ENCODE data around the gene DARS1.

- no peak for TF ChIP-seq POLR2A (IDR thresholded peaks at IDR 0.05)
- TF ChIP-seq, protein P1, sequence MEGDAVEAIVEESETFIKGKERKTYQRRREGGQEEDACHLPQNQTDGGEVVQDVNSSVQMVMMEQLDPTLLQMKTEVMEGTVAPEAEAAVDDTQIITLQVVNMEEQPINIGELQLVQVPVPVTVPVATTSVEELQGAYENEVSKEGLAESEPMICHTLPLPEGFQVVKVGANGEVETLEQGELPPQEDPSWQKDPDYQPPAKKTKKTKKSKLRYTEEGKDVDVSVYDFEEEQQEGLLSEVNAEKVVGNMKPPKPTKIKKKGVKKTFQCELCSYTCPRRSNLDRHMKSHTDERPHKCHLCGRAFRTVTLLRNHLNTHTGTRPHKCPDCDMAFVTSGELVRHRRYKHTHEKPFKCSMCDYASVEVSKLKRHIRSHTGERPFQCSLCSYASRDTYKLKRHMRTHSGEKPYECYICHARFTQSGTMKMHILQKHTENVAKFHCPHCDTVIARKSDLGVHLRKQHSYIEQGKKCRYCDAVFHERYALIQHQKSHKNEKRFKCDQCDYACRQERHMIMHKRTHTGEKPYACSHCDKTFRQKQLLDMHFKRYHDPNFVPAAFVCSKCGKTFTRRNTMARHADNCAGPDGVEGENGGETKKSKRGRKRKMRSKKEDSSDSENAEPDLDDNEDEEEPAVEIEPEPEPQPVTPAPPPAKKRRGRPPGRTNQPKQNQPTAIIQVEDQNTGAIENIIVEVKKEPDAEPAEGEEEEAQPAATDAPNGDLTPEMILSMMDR (IDR thresholded peaks at IDR 0.05): no peak
Measured at GRCh38 chr2:135986507-135986906, 1.1 kb upstream of the DARS1 start.
